Esophagus muscularis mucosa (tissue), 4 donors: ENCODE data around the gene FRA10AC1. TPM values are rescaled to one million over a fixed set of nuclear protein-coding genes. Genes with fewer than 3 reads are reported as not detected.

ENCODE experiments used
- DNase-seq: peaks from one replicate; pipeline ENCODE4 v3.0.0-alpha.2; 2017; ENCODE audit errors: extremely low spot score
- H3K27ac ChIP-seq, 4 donors: fragments of 200-600 bp; sonication (generic); replicated peaks in 1 of 4; 1 replicate in 3 of 4; 2 replicates in 1 of 4; pipeline ENCODE4 v1.5.1; 2016 to 2019; ENCODE audit warnings: mild to moderate bottlenecking in 1 of 4
- H3K27me3 ChIP-seq, 4 donors: fragments of 200-600 bp; sonication (generic); one replicate each; pipeline versions ENCODE4 v1.5.1 to v1.6.0; 2016 to 2019
- H3K36me3 ChIP-seq, 4 donors: fragments of 200-600 bp; sonication (generic); one replicate each; pipeline ENCODE4 v1.5.1; 2016 to 2019
- H3K4me1 ChIP-seq, 4 donors: fragments of 200-600 bp; sonication (generic); one replicate each; pipeline ENCODE4 v1.5.1; 2016 to 2019
- H3K4me3 ChIP-seq, 4 donors: fragments of 200-600 bp; sonication (generic); 1 replicate in 2 of 4; 2 replicates in 2 of 4; pipeline ENCODE4 v1.5.1; 2016 to 2019; ENCODE audit warnings: mild to moderate bottlenecking in 4 of 4, moderate library complexity in 1 of 4
- H3K9me3 ChIP-seq, 4 donors: fragments of 200-600 bp; sonication (generic); 1 replicate in 3 of 4; 2 replicates in 1 of 4; pipeline ENCODE4 v1.5.1; 2016 to 2019
- CTCF ChIP-seq, 3 experiments: fragments of 200-600 bp in 2 of 3; fragments of 450-650 bp in 1 of 3; sonication (generic) in 2 of 3; IDR thresholded peaks; one replicate each; pipeline ENCODE4 v1.5.1; 2017 to 2019; ENCODE audit warnings: antibody characterized with exemption in 3 of 3, mild to moderate bottlenecking in 2 of 3, moderate library complexity in 1 of 3
- EP300 ChIP-seq: sonication (generic); formaldehyde crosslinking; IDR thresholded peaks from one replicate; pipeline ENCODE4 v1.6.1; 2017; ENCODE audit warnings: antibody characterized with exemption
- POLR2A ChIP-seq: fragments of 450-650 bp; IDR thresholded peaks from one replicate; pipeline ENCODE4 v1.6.1; 2017; ENCODE audit warnings: antibody characterized with exemption, moderate library complexity, mild to moderate bottlenecking, low read depth
- POLR2AphosphoS5 ChIP-seq, 2 donors: sonication (generic); formaldehyde crosslinking; IDR thresholded peaks; one replicate each; pipeline ENCODE4 v1.6.1; 2017; ENCODE audit warnings: antibody characterized with exemption in 2 of 2
- WGBS: methylation state at CpG from one replicate; pipeline ENCODE4 v1.1.5; 2018; 5-methylcytosine and 5-hydroxymethylcytosine counted together
- intact Hi-C: fragments of 100-400 bp; cut with DNase I; formaldehyde crosslinking; loops from one replicate; pipeline ENCODE4 v1.15.1; 2023
- total RNA-seq, 4 donors: library from RNA; depleted of rRNA; stranded (reverse); fragments of >200 nt; gene quantifications; one replicate each; pipeline versions ENCODE4 v1.1.0 to v1.2.1, GENCODE V29; 2016

Gene FRA10AC1
- total RNA-seq, 4 donors from 2014 or later = 7.0 to 22.4 (median 12.1) TPM

- WGBS = 48% methylated on average over 9 of the region's 9 CpGs
- H3K27ac ChIP-seq = no peak overlapping the region
- no peaks in the 10 kb centered on the region for H3K27me3 ChIP-seq
- H3K4me3 ChIP-seq = no peak overlapping the region
- no peak for DNase-seq
- no peaks in the 10 kb centered on the region for H3K9me3 ChIP-seq
- H3K4me1 ChIP-seq = no peaks in the 10 kb centered on the region
- H3K36me3 ChIP-seq = no peaks in the 10 kb centered on the region
- TF ChIP-seq POLR2A (no peak), POLR2AphosphoS5 (IDR thresholded peaks at IDR 0.05) (no peak), CTCF (IDR thresholded peaks at IDR 0.05) (no peak), EP300 (no peak)
- intact Hi-C loops = no loop called here
Measured at GRCh38 chr10:93745408-93746065, 43.1 kb upstream of the FRA10AC1 start.

GRCh38 chr10:93742633-93743349 is 40.4 kb upstream of the FRA10AC1 start:
- no peak overlapping the region for H3K27ac ChIP-seq
- TF ChIP-seq POLR2AphosphoS5 (IDR thresholded peaks at IDR 0.05) (no peak), POLR2A (no peak), EP300 (no peak)
- no peak overlapping the region for H3K4me3 ChIP-seq
- no peaks in the 10 kb centered on the region for H3K36me3 ChIP-seq
- 68% methylated on average over 8 of the region's 8 CpGs for WGBS
- H3K27me3 ChIP-seq = no peaks in the 10 kb centered on the region
- DNase-seq = no peak
- intact Hi-C loops = no loop called here
- H3K4me1 ChIP-seq = no peaks in the 10 kb centered on the region
- no peaks in the 10 kb centered on the region for H3K9me3 ChIP-seq

- H3K4me3 ChIP-seq = no peak overlapping the region
- no peak for DNase-seq
- no peak overlapping the region for H3K27ac ChIP-seq
- no peaks in the 10 kb centered on the region for H3K9me3 ChIP-seq
- H3K36me3 ChIP-seq = no peaks in the 10 kb centered on the region
- intact Hi-C loops = no loop called here
- TF ChIP-seq EP300 (no peak), POLR2AphosphoS5 (IDR thresholded peaks at IDR 0.05) (no peak), POLR2A (no peak), CTCF (IDR thresholded peaks at IDR 0.05) (no peak)
- H3K4me1 ChIP-seq = no peaks in the 10 kb centered on the region
- WGBS = 83% methylated on average over 3 of the region's 3 CpGs
- no peaks in the 10 kb centered on the region for H3K27me3 ChIP-seq
Measured at GRCh38 chr10:93741367-93741766, 39.0 kb upstream of the FRA10AC1 start.

- intact Hi-C loops = no loop called here
- H3K27ac ChIP-seq = no peak overlapping the region
- no peaks in the 10 kb centered on the region for H3K36me3 ChIP-seq
- TF ChIP-seq POLR2AphosphoS5 (IDR thresholded peaks at IDR 0.05) (no peak), EP300 (no peak), CTCF (IDR thresholded peaks at IDR 0.05) (no peak), POLR2A (no peak)
- H3K4me3 ChIP-seq = no peak overlapping the region
- no peaks in the 10 kb centered on the region for H3K27me3 ChIP-seq
- H3K4me1 ChIP-seq = peaks cover 0 to 7% (median 3%) of the 10 kb centered on the region in 4 donors
- H3K9me3 ChIP-seq = no peaks in the 10 kb centered on the region
- 75% methylated on average over 1 of the region's 1 CpG for whole genome bisulfite sequencing
- DNase-seq = no peak
Measured at GRCh38 chr10:93726024-93726423, 23.6 kb upstream of the FRA10AC1 start.

GRCh38 chr10:93723153-93723552 is 20.8 kb upstream of the FRA10AC1 start:
- Histone ChIP-seq H3K27me3 (peaks cover 0 to 6% (median 0%) of the 10 kb centered on the region in 4 donors), H3K27ac (no peak overlapping the region), H3K9me3 (no peaks in the 10 kb centered on the region), H3K36me3 (no peaks in the 10 kb centered on the region), H3K4me1 (no peaks in the 10 kb centered on the region), H3K4me3 (no peak overlapping the region)
- intact Hi-C loops = no loop called here
- no peak for DNase-seq
- WGBS = 86% methylated on average over 2 of the region's 2 CpGs
- TF ChIP-seq POLR2AphosphoS5 (IDR thresholded peaks at IDR 0.05) = no peak
- TF ChIP-seq CTCF (IDR thresholded peaks at IDR 0.05) = no peak
- no peak for TF ChIP-seq EP300
- no peak for TF ChIP-seq POLR2A
